ENCODE data around the gene GADL1. TPM values are rescaled to one million over a fixed set of nuclear protein-coding genes. Genes with fewer than 3 reads are reported as not detected.
A peak's percentile ranks its signal among the peaks of the same experiment; 100 is the strongest.

Gene GADL1
- total RNA-seq, 1 experiment from 2014 or later: 0.37 TPM

GRCh38 chr3:30720586-30721313, 173.7 kb downstream of the GADL1 start:
- in situ Hi-C loops (cut with HindIII; ENCODE audit: low pct_unique_long_range_greater_than_20kb, low sequenced_read_pairs): no loop called here
- no peak for DNase-seq (ENCODE audit: low read depth, low spot score)

- in situ Hi-C loops (cut with HindIII; ENCODE audit: low pct_unique_long_range_greater_than_20kb, low sequenced_read_pairs): no loop called here
- no peak for DNase-seq (ENCODE audit: low read depth, low spot score)
Measured at GRCh38 chr3:30719536-30719935, 174.9 kb downstream of the GADL1 start.

GRCh38 chr3:30713885-30714503, 180.5 kb downstream of the GADL1 start:
- in situ Hi-C loops (cut with HindIII; ENCODE audit: low pct_unique_long_range_greater_than_20kb, low sequenced_read_pairs): no loop called here
- DNase-seq (ENCODE audit: low read depth, low spot score): no peak

GRCh38 chr3:30712991-30713390, 181.5 kb downstream of the GADL1 start:
- in situ Hi-C loops (cut with HindIII; ENCODE audit: low pct_unique_long_range_greater_than_20kb, low sequenced_read_pairs): no loop called here
- DNase-seq (ENCODE audit: low read depth, low spot score): no peak

GRCh38 chr3:30711867-30712266, 182.6 kb downstream of the GADL1 start:
- DNase-seq (ENCODE audit: low read depth, low spot score): no peak
- in situ Hi-C loops (cut with HindIII; ENCODE audit: low pct_unique_long_range_greater_than_20kb, low sequenced_read_pairs): no loop called here

GRCh38 chr3:30711151-30711550, 183.3 kb downstream of the GADL1 start:
- no peak for DNase-seq (ENCODE audit: low read depth, low spot score)
- in situ Hi-C loops (cut with HindIII; ENCODE audit: low pct_unique_long_range_greater_than_20kb, low sequenced_read_pairs): no loop called here

GRCh38 chr3:30710017-30710416, 184.4 kb downstream of the GADL1 start:
- no peak for DNase-seq (ENCODE audit: low read depth, low spot score)
- in situ Hi-C loops (cut with HindIII; ENCODE audit: low pct_unique_long_range_greater_than_20kb, low sequenced_read_pairs): no loop called here

GRCh38 chr3:30708472-30708871, 186.0 kb downstream of the GADL1 start:
- no peak for DNase-seq (ENCODE audit: low read depth, low spot score)
- in situ Hi-C loops (cut with HindIII; ENCODE audit: low pct_unique_long_range_greater_than_20kb, low sequenced_read_pairs): no loop called here

- in situ Hi-C loops (cut with HindIII; ENCODE audit: low pct_unique_long_range_greater_than_20kb, low sequenced_read_pairs): no loop called here
- DNase-seq (ENCODE audit: low read depth, low spot score): peak; percentile 16
Measured at GRCh38 chr3:30707825-30708224, 186.6 kb downstream of the GADL1 start.

- DNase-seq (ENCODE audit: low read depth, low spot score): no peak
- in situ Hi-C loops (cut with HindIII; ENCODE audit: low pct_unique_long_range_greater_than_20kb, low sequenced_read_pairs): no loop called here
Measured at GRCh38 chr3:30704931-30705890, 189.2 kb downstream of the GADL1 start.

GRCh38 chr3:30702828-30703397, 191.5 kb downstream of the GADL1 start:
- no peak for DNase-seq (ENCODE audit: low read depth, low spot score)
- in situ Hi-C loops (cut with HindIII; ENCODE audit: low pct_unique_long_range_greater_than_20kb, low sequenced_read_pairs): no loop called here

GRCh38 chr3:30702038-30702827, 192.2 kb downstream of the GADL1 start:
- in situ Hi-C loops (cut with HindIII; ENCODE audit: low pct_unique_long_range_greater_than_20kb, low sequenced_read_pairs): no loop called here
- DNase-seq (ENCODE audit: low read depth, low spot score): no peak

- in situ Hi-C loops (cut with HindIII; ENCODE audit: low pct_unique_long_range_greater_than_20kb, low sequenced_read_pairs): no loop called here
- no peak for DNase-seq (ENCODE audit: low read depth, low spot score)
Measured at GRCh38 chr3:30700702-30701321, 193.6 kb downstream of the GADL1 start.

GRCh38 chr3:30699927-30700326, 194.5 kb downstream of the GADL1 start:
- DNase-seq (ENCODE audit: low read depth, low spot score): no peak
- in situ Hi-C loops (cut with HindIII; ENCODE audit: low pct_unique_long_range_greater_than_20kb, low sequenced_read_pairs): no loop called here

GRCh38 chr3:30698549-30698948, 195.9 kb downstream of the GADL1 start:
- in situ Hi-C loops (cut with HindIII; ENCODE audit: low pct_unique_long_range_greater_than_20kb, low sequenced_read_pairs): no loop called here
- DNase-seq (ENCODE audit: low read depth, low spot score): no peak

GRCh38 chr3:30696896-30697295, 197.6 kb downstream of the GADL1 start:
- no peak for DNase-seq (ENCODE audit: low read depth, low spot score)
- in situ Hi-C loops (cut with HindIII; ENCODE audit: low pct_unique_long_range_greater_than_20kb, low sequenced_read_pairs): no loop called here

GRCh38 chr3:30696403-30696819, 198.1 kb downstream of the GADL1 start:
- no peak for DNase-seq (ENCODE audit: low read depth, low spot score)
- in situ Hi-C loops (cut with HindIII; ENCODE audit: low pct_unique_long_range_greater_than_20kb, low sequenced_read_pairs): no loop called here

Data from SK-MEL-5 (cell line).